GM18517 (cell line): ENCODE measurements around the gene SERPINA5.

Source experiments
- ATAC-seq: cut with Tn5 transposase; IDR thresholded peaks from one replicate; pipeline ENCODE4 v1.9.1; 2021; ENCODE audit warnings: mild to moderate bottlenecking, moderate library complexity; ENCODE audit not compliant: unreplicated experiment

The SERPINA5 gene

DNA sequence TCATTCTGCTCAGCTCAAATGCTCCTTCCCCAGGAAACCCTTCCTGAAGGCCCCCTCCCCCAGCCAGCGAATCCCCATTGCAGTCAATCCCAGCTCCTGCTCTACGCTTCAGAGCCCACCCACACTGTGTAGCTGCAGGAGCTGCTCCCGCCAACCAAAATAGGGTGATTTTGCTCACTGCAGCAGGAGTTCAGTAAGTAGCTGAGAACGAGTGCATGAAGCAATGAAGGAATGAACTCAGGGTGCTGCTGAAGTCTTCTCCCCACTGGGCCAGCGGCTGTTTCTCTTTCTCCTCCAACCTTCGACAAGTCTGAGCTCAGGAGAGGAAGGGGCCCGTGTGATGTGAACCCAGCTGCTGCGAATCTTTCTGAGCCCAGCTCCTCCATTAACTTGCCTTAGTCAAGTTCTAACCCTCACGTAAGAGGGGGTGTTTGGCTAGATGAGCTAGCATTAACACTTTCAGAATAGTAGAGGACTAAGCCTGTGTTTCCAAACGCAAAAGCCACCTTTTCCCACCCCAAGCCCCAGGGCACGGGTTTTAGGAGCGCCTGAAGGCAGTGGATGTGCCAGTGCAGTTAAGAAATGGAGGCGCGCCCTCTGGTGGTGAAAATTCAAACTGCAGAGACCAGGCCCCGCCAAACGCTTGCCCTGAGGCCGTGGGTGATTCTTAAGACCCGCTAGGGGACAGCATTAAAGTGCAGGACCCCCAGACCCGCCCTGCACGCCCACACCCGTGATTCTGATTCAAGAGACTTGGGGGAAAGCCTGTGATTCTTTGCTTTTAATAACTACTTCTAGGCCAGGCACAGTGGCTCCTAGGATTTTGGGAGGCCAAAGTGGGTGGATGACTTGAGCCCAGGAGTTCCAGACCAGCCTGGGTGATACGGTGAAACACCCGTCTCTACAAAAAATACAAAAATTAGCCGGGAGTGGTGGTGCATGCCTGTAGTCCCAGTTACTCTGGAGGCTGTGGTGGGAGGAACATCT lies 31.9 kb upstream of the SERPINA5 start:
- ATAC-seq, result no peak

DNA sequence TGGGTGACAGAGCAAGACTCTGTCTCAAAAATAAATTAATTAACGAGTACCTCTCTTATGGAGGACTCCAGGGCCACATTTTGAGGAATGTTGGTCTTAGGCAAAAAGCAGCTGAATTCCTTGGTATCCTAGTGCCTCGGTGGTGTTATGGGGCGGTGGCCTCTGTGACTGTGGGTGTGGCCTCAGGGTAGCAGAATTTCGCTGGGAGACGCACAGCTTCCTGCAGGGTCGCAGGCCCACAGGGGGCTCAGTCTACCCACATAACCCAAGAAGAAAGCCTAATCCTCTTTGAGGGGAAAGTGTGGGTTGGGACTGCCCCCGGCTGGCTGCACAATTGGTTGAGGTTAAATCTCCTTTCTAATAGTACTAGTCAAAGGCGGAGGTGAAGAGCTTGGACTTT lies 31.2 kb upstream of the SERPINA5 start:
- no peak for ATAC-seq

- no peak for ATAC-seq
These were observed 25.2 kb upstream of the SERPINA5 start for GRCh38 chr14:94555991-94556390.

GRCh38 chr14:94557327-94557726 lies 23.9 kb upstream of the SERPINA5 start:
- no peak for ATAC-seq

GRCh38 chr14:94558842-94559241 lies 22.4 kb upstream of the SERPINA5 start:
- no peak for ATAC-seq

DNA sequence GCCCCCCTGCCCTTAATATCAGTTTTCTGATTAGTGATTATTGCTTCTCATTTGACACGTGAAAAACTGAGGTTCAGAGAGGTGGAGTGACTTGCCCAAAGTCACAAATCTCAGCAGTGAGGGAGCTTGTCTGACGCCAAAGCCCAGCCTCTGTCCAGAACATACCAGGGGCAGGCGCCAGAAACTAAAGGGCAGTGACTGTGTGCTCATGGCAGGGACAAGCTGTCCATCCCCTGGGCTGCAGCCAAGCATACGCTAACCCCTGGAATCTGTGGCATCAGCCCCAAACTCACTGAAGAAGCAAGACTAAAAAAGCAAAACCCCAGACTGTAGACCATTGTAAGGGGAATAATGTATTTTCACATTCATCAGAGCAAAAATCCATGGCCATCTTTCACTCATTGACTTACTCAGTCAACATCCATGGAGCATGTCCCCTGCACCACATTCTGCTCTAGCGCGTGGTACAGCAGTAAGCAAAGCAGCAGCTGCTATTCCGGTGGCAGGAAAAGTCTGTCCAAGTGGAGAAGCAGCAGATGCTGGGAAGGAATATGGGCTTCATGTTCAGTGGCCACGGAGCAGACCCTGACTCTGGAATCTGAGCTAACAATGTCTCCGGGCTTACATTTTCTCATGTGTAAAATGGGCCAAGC lies 21.5 kb upstream of the SERPINA5 start:
- ATAC-seq, result no peak

DNA sequence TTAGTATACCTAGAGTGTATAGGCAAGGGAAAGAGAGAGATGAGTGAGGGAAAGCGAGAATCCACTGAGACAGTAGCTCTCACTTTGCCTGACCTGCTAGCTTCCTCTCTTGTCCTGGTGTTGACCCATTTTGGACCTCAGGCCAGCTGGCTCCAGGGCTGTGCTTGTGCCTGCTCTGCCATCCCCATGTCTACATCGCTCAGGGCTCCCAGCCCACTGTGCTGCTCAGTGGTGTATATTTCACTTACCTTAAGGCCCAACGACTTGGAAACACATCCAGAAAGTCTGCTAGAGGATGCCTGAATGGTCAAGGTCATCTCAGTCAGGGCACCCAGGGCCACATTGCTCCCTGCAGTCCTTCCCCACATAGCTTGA lies 20.9 kb upstream of the SERPINA5 start:
- no peak for ATAC-seq

DNA sequence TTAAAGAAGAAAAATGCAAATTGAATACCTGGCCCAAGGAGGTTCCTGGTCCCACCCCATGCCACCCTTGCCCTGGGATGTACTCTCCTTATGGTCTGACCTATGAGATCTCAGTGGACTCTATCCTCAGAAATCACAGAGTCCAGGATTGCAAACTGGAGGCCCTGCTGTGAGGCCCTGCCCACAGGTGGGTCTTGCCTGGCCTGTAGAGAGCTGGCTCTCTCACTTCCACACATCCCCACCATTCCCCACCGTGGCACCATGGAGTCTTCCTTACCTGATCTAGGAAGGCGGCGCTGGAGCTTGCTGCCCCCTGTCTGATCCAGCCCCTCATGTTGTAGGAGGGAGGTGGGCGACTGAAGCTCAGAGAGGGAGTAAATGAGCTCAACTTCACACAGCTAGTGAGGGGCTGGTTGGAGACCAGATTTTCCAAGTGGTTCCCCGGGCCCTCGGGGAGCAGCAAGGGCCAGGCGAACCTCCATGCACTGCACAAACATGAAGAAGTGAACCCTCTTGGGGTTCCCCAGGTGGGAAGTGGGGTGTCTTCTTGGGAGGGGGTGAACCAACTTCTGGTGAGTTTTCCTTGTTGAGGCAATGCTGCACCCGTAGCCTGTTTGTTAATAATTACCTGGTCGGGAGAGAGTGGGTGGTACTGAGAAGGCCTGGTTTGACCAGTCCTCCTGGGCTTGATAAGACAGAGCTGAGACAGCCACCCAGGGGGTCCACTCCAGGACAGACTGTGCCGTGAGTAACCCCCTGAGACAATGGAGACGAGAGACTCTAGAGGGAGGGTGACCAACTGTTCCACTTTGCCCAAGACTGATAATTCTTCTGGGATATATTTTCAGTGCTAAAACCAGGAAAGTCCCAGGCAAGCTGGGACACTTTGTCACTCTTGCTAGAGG lies 20.2 kb upstream of the SERPINA5 start, which contains the start of gene SERPINA4:
SERPINA4 (plus strand) TSS at position 692 of the 905 bp plus-strand sequence. CDS start 2,041 bp downstream, outside the sequence.
- no peak for ATAC-seq

- no peak for ATAC-seq
These were observed 19.6 kb upstream of the SERPINA5 start for GRCh38 chr14:94561656-94562010.

DNA sequence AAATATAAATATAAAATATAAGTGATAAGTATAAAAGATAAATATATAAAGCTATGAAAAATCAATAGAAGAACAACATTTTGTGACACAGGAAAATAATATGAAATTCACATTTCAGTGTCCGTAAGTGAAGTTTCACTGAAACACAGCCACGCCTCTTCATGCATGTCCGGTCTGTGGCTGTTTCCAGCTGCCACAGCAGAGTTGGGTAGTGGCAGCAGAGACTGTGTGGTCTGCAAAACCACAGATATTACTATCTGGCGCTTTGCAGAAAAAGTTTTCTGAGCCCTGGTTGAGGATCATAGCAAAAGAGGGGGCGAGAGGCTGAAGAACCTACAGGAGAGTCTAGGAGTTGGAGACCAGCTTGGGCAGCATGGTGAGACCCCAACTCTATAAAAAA lies 19.2 kb upstream of the SERPINA5 start:
- ATAC-seq, result no peak

GRCh38 chr14:94562941-94563883 lies 18.0 kb upstream of the SERPINA5 start:
- no peak for ATAC-seq

DNA sequence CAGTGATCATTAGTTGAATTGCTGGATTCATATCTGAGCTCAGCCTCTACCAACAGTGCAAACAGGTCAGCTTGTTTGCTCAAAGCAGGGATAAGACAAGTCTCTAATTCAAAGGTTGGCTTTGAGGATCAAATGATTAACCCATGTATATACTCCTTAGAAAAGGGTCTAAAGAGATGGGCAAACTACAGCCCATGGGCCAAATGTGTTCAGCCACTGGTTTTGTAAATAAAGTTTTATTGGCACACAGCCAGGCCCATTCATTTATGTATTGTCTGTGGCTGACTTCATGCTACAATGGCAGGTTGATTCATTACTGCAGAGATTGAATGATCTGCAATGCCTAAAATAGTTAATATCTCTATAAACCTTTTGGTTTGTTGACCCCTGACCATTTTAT lies 16.8 kb upstream of the SERPINA5 start:
- no peak for ATAC-seq

DNA sequence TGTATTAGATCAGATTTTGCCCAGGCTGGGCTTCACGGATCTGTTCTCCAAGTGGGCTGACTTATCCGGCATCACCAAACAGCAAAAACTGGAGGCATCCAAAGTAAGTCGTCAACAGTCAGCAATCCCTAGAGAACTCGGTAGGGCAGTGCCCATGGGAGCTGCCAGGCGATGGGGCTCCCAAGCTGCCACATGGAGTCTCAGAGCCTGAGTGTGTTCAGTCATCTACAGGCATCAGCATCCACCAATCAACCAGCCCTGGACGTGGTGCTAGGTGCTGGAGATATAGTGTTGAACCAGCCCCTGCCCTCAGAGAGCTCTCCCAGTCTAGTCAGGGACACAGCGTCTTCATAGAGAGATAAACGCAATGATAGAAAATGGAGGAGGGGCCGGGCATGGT lies 13.0 kb upstream of the SERPINA5 start:
- no peak for ATAC-seq

GRCh38 chr14:94569381-94570001 lies 11.7 kb upstream of the SERPINA5 start:
- no peak for ATAC-seq

- ATAC-seq, result no peak
These were observed 11.2 kb upstream of the SERPINA5 start for GRCh38 chr14:94570002-94570400.

- no peak for ATAC-seq
These were observed 10.8 kb upstream of the SERPINA5 start for GRCh38 chr14:94570440-94570839.

DNA sequence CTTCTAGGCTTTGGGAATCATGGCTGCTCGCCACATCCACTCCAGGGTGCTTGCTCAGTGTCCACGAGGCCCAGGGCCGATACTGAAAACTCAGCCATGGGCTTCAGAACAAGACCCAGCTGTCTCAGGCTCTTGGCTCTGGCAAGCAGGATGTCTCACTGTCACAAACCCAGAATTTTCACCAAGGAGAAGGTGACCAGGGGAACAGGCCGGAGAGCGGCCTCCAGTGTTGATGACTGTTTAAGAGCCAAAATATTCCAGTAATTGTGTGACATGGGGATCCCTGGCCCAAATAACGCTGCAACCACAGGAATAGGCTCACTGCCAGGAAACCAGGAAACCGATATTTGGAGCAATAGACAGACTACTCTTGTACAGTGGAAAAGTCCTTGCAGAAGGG lies 9.8 kb upstream of the SERPINA5 start:
- ATAC-seq, result no peak

GRCh38 chr14:94571950-94572349 lies 9.3 kb upstream of the SERPINA5 start:
- ATAC-seq, result no peak

- ATAC-seq, result no peak
These were observed 8.5 kb upstream of the SERPINA5 start for GRCh38 chr14:94572637-94573303.
